HPDE6-E6E7 (cell line): ENCODE data around the gene FHIT.
"Not testable (repeated sequence)": the region's sequence is repeated elsewhere in the genome, so short reads cannot be mapped to it uniquely, and the experiment has no call there.

Source experiments
- DNase-seq: peaks from one replicate; pipeline ENCODE4 v3.0.0; 2011; ENCODE audit warnings: missing footprints; ENCODE audit errors: extremely low spot score

The FHIT gene

DNA sequence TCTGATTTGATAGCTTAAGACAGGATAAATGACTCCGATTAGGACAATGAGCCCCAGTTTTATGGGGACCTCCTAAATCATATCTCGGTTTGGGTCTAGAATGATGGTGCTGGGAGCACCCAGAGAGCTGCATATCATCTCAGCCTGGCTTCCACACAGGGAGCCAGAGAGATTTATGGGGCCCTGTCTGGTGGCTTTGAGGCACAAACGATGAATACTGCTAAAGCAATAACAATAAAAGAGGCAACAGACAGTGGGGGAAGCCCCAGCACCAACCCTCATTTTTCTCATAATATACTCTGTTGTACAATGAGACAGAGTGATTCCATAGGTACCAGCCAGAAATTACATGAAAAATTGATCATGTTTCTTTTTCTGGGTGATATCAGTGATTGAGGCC lies 1312.4 kb downstream of the FHIT start:
- DNase-seq = no peak

GRCh38 chr3:59937201-59937600 lies 1314.1 kb downstream of the FHIT start:
- no peak for DNase-seq

- DNase-seq = no peak
Observed at GRCh38 chr3:59936472-59936871, 1314.8 kb downstream of the FHIT start.

DNA sequence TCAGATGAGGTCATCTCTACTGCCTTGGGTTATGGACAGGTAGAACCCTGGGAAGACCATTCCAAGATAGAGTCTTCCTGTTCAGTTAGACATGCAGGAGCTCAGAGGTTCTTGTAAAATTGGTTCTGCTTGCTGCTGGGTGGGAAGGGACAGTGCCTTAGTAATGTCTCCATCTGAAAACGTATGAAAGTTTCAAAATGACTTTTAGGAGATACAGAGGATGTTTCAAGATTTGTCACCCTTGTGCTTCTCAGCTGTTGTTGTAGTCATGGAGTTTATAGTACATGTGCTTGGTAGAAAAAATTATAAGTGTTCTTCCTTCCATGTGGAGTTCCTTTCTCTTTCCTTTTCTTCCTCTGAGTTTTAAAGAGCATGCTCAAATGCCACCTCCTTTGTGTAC lies 1316.2 kb downstream of the FHIT start:
- DNase-seq = no peak

- DNase-seq = not testable (repeated sequence)
Observed at GRCh38 chr3:59934560-59934959, 1316.7 kb downstream of the FHIT start.

DNA sequence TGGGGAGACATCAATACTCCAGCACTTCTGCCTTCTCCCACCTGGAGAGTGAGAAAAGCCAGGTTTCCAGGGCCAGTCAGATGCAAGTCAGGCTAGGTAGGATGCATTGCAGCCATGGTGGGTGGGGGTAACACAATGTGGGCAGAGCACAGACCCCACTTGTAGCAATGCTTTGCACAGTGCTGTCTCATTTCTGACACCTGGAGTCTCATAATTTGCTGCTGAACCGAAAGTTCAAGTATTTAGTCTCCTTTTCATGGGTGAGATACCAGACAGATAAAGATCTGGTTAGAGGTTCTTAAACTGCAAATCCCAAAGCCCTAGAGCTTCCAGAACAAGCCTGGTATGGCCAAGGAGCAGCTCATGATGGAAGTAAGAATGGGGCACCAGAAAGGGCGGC lies 1321.1 kb downstream of the FHIT start:
- DNase-seq = no peak

GRCh38 chr3:59927056-59927455 lies 1324.2 kb downstream of the FHIT start:
- DNase-seq = no peak

DNA sequence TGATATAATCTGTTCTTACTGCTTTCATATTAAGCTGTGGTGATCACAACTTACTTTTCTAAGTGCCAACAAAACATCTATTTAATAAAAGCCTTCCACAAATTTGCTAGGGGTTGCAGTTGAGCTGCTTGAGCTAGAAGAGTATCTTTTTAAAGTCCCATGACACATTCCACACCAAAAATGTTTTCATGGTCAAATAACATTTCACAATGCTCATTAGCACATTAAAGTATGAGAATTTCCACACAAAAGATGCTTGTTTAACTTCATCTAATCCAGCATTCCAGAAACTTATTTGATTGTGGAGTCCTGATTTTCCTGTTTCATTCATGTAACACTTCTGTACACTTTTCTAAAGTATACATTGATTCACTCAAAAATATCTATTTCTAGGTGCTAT lies 1325.3 kb downstream of the FHIT start:
- DNase-seq = no peak

DNA sequence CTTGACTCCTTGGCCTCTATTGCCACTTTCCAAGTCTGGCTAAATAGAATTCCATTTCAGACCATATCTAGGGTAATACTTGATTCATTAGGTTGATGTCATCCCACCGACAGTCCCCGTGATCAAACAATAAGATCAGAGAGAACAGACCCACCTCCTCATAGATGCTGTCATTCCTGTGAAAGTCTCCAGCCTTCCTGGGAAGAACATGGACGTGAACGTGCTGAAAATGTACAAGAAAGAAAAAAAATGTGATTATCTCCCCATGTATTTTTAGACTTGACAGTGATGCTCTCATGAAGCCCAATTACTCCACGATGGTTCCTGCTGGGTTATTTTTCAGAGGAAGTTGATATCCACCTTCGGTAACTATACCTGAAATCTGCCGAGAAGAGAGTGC lies 1329.1 kb downstream of the FHIT start:
- DNase-seq = no peak

- no peak for DNase-seq
Observed at GRCh38 chr3:59920822-59921221, 1330.4 kb downstream of the FHIT start.

- DNase-seq = no peak
Observed at GRCh38 chr3:59919586-59919985, 1331.7 kb downstream of the FHIT start.

DNA sequence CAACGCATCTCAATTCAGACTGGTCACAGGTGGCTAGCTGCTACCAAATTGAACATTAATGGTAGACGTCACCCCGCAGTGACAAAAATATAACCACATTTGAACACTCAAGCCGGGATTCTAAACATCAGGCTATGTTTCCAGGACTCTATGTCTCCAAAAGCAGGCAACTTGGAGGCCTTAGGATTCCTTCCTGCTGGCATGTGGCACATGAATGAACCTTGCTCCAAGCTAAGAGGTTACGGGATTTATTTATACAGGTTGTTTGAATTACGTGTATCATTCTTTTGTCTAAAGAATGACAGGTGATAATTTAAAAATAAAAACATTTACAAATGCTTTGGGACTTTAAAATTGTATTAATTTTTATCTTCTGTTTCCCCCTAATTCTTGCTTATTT lies 1337.0 kb downstream of the FHIT start:
- DNase-seq = no peak

- DNase-seq = no peak
Observed at GRCh38 chr3:59913645-59914044, 1337.6 kb downstream of the FHIT start.

- DNase-seq = no peak
Observed at GRCh38 chr3:59908701-59909100, 1342.6 kb downstream of the FHIT start.

GRCh38 chr3:59908280-59908679 lies 1343.0 kb downstream of the FHIT start:
- no peak for DNase-seq

DNA sequence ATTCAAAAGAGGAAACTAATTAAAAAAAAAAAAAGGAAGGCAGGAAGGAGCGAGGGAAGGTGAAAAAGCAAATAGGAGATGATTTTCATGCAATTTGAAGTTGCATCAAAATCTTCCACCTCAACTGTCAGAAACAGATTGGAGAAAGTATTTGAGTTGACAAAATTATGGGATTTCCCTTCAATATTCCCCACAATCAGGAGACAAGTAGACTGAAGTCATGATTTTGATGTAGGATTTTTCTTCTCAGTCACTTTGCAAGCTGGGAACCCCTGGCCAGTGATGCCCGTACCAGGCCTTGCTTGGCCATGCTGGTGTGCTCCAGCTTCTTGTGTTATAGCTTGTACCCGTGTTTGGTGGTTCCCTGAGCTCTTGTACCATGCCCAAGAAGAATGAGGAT lies 1347.0 kb downstream of the FHIT start:
- DNase-seq = no peak

DNA sequence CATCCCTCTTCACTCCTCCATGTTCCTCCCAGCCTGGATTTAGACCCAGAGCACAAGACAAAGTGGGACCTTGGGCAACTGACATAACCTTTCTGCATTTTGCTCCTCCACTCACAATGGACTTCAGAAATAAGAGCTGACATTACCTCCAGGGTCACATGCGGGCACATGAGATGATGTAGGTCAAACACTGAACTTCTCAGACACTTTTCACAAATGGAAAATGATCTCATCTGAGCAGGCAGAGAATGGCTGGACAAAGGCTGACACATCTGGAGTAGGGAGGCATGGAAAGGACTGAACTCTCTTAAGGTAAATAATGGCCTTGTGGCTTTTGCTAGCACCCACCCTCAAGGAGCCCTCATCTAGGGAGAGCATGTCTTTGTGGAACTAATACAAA lies 1352.2 kb downstream of the FHIT start:
- no peak for DNase-seq

GRCh38 chr3:59895972-59896371 lies 1355.3 kb downstream of the FHIT start:
- no peak for DNase-seq

GRCh38 chr3:59894425-59895121 lies 1356.7 kb downstream of the FHIT start:
- DNase-seq = no peak

DNA sequence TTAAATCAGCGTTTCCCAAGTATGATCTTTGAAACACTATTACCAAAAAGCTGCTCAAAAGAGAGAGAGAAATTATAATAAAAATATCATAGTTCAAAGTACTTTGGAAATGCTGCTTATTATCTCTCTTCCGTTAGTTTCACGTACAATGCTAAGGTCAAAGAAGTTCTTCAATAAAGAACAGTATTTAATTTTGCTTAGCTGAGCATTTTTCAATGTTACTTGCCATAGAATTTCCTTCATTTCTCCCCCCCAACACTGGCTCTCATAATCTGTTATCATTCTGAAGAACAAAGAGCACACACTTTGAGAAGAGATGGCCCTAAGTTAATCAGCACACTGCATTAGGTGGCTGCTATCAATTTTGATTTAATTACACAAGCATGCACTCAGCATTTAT lies 1360.6 kb downstream of the FHIT start:
- no peak for DNase-seq

GRCh38 chr3:59886790-59887189 lies 1364.5 kb downstream of the FHIT start:
- no peak for DNase-seq

GRCh38 chr3:59885899-59886400 lies 1365.3 kb downstream of the FHIT start:
- no peak for DNase-seq

DNA sequence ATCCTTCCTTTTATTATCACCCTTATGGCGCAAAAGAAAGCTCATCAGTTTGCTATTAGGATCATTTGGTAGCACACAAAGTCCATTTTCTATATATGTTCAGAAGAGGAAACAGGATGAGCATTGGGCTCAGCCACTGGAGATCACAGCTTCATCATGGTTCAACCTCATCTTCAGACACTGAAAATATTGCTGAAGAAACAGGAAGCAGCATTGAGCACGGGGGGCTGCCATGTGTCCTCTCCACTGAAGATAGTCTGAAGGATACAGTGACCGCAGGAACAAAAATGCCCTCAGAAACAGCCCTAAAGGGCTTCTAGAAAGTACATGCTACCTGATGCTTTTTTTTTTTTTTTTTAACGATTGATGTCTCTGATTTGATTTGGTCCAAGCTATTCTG lies 1366.2 kb downstream of the FHIT start:
- no peak for DNase-seq

GRCh38 chr3:59884409-59884808 lies 1366.8 kb downstream of the FHIT start:
- DNase-seq = no peak
